ENCODE measurements around the gene DNAH2.

Gene DNAH2

GRCh38 chr17:7824021-7824924 lies 106.7 kb downstream of the DNAH2 start:
- WGBS (ENCODE audit: insufficient coverage), result 94% methylated on average over 6 of the region's 9 CpGs
- H3K9me3 ChIP-seq (ENCODE audit: control extremely low read depth in 1 of 5, control insufficient read depth in 4 of 5, insufficient read depth in 2 of 5, low read depth in 1 of 5, low read length in 4 of 5), result no peaks in the 10 kb centered on the region
- H3K36me3 ChIP-seq (ENCODE audit: control insufficient read depth in 4 of 4, insufficient read depth in 4 of 4, low read length in 3 of 4), result no peaks in the 10 kb centered on the region
- no peak for DNase-seq
- H3K27me3 ChIP-seq (replicated peaks in 2 of 5; ENCODE audit: control insufficient read depth in 4 of 5, insufficient read depth in 5 of 5, low read length in 4 of 5), result peaks cover 0 to 2% (median 0%) of the 10 kb centered on the region in 5 experiments
- POLR2A ChIA-PET, result interaction anchor here (1.3 to 1.8 kb wide), 2 partner anchors 11 to 18 kb away, joined by 6 to 12 read pairs; no protein-coding TSS in a partner anchor
- no peaks in the 10 kb centered on the region for H3K4me1 ChIP-seq (ENCODE audit: control extremely low read depth in 1 of 4, control insufficient read depth in 4 of 4, insufficient read depth in 4 of 4, low read length in 3 of 4)
- H3K27ac ChIP-seq (ENCODE audit: insufficient read depth in 1 of 2, low read depth in 1 of 2, low read length in 2 of 2, poor library complexity in 1 of 2, severe bottlenecking in 2 of 2), result no peak overlapping the region
- H3K4me3 ChIP-seq (ENCODE audit: control insufficient read depth in 1 of 7, extremely low read depth in 1 of 7, insufficient read depth in 4 of 7, low read depth in 2 of 7, low read length in 6 of 7), result no peak overlapping the region
- CTCF ChIA-PET, result interaction anchor here (1.0 to 4.9 kb wide), 18 partner anchors 9 to 169 kb away, joined by 3 to 34 read pairs (median 5); partner anchors contain the start of genes CYB5D1, KDM6B and NAA38

DNA sequence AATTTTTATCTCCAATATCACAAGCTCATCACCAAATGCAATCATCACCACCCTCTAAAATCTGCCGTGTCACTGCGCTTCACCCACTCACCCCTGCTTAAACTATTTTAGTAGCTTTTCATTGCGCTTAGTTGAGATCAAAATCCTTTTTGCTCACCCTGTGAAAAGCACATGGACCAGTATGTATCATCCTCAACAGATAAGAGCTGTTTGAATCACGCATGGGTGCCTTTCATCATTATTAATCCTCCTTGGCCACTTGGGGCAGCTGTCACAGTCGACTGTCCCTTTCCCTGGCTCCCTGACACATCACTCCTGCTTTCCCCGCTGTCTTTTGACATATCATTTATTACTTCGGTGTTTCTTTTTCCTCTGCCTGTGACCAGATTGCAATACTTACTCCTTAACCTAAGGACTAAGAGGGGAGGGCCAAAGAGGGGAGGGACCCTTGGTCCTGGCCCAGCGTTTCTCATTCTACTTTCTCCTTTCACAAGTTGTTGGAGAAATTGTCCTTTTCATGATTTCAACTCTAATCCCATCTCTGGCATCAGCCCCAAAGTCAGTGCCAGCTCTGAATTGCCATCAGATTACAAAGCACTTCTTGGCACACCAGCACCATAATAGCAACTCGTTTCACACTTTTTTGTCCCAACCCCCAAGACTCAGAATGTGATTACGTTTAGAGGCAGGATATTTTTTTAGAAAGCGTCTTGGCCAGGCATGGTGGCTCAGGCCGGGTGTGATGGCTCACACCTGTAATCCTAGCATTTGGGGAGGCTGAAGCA lies 107.9 kb downstream of the DNAH2 start:
- H3K9me3 ChIP-seq (ENCODE audit: control extremely low read depth in 1 of 5, control insufficient read depth in 4 of 5, insufficient read depth in 2 of 5, low read depth in 1 of 5, low read length in 4 of 5), result no peaks in the 10 kb centered on the region
- ChIA-PET CTCF (interaction anchor here (0.9 to 4.9 kb wide), 22 partner anchors 8 to 168 kb away, joined by 3 to 34 read pairs (median 4); partner anchors contain the start of genes CYB5D1, KDM6B and NAA38), POLR2A (interaction anchor here (0.9 to 1.8 kb wide), 3 partner anchors 10 to 31 kb away, joined by 3 to 12 read pairs (median 6); partner anchors contain the start of gene NAA38)
- DNase-seq, result peak in 1 of 3 donors; percentile 15
- no peak overlapping the region for H3K27ac ChIP-seq (ENCODE audit: insufficient read depth in 1 of 2, low read depth in 1 of 2, low read length in 2 of 2, poor library complexity in 1 of 2, severe bottlenecking in 2 of 2)
- H3K4me3 ChIP-seq (ENCODE audit: control insufficient read depth in 1 of 7, extremely low read depth in 1 of 7, insufficient read depth in 4 of 7, low read depth in 2 of 7, low read length in 6 of 7), result no peak overlapping the region
- no peaks in the 10 kb centered on the region for H3K36me3 ChIP-seq (ENCODE audit: control insufficient read depth in 4 of 4, insufficient read depth in 4 of 4, low read length in 3 of 4)
- no peaks in the 10 kb centered on the region for H3K4me1 ChIP-seq (ENCODE audit: control extremely low read depth in 1 of 4, control insufficient read depth in 4 of 4, insufficient read depth in 4 of 4, low read length in 3 of 4)
- H3K27me3 ChIP-seq (replicated peaks in 2 of 5; ENCODE audit: control insufficient read depth in 4 of 5, insufficient read depth in 5 of 5, low read length in 4 of 5), result peaks cover 0 to 2% (median 0%) of the 10 kb centered on the region in 5 experiments
- 69% methylated on average over 8 of the region's 12 CpGs for WGBS (ENCODE audit: insufficient coverage)

- Histone ChIP-seq H3K27me3 (replicated peaks in 2 of 5; ENCODE audit: control insufficient read depth in 4 of 5, insufficient read depth in 5 of 5, low read length in 4 of 5) (no peaks in the 10 kb centered on the region), H3K9me3 (ENCODE audit: control extremely low read depth in 1 of 5, control insufficient read depth in 4 of 5, insufficient read depth in 2 of 5, low read depth in 1 of 5, low read length in 4 of 5) (no peaks in the 10 kb centered on the region), H3K4me1 (ENCODE audit: control extremely low read depth in 1 of 4, control insufficient read depth in 4 of 4, insufficient read depth in 4 of 4, low read length in 3 of 4) (peaks cover 0 to 20% (median 10%) of the 10 kb centered on the region in 4 experiments), H3K36me3 (ENCODE audit: control insufficient read depth in 4 of 4, insufficient read depth in 4 of 4, low read length in 3 of 4) (no peaks in the 10 kb centered on the region), H3K27ac (ENCODE audit: insufficient read depth in 1 of 2, low read depth in 1 of 2, low read length in 2 of 2, poor library complexity in 1 of 2, severe bottlenecking in 2 of 2) (no peak overlapping the region), H3K4me3 (ENCODE audit: control insufficient read depth in 1 of 7, extremely low read depth in 1 of 7, insufficient read depth in 4 of 7, low read depth in 2 of 7, low read length in 6 of 7) (no peak overlapping the region)
- no peak for DNase-seq
- ChIA-PET POLR2A (interaction anchor here (0.6 kb wide), 1 partner anchor 16 kb away, joined by 3 read pairs; no protein-coding TSS in a partner anchor), CTCF (interaction anchor here (1.4 to 5.6 kb wide), 2 partner anchors 6 to 20 kb away, joined by 4 to 34 read pairs; no protein-coding TSS in a partner anchor)
- WGBS (ENCODE audit: insufficient coverage), result 94% methylated on average over 4 of the region's 8 CpGs
Measured at GRCh38 chr17:7830616-7831015, 113.1 kb downstream of the DNAH2 start.

GRCh38 chr17:7831233-7831632 lies 113.7 kb downstream of the DNAH2 start:
- H3K27ac ChIP-seq (ENCODE audit: insufficient read depth in 1 of 2, low read depth in 1 of 2, low read length in 2 of 2, poor library complexity in 1 of 2, severe bottlenecking in 2 of 2), result no peak overlapping the region
- H3K36me3 ChIP-seq (ENCODE audit: control insufficient read depth in 4 of 4, insufficient read depth in 4 of 4, low read length in 3 of 4), result no peaks in the 10 kb centered on the region
- DNase-seq, result no peak
- no peaks in the 10 kb centered on the region for H3K9me3 ChIP-seq (ENCODE audit: control extremely low read depth in 1 of 5, control insufficient read depth in 4 of 5, insufficient read depth in 2 of 5, low read depth in 1 of 5, low read length in 4 of 5)
- H3K4me1 ChIP-seq (ENCODE audit: control extremely low read depth in 1 of 4, control insufficient read depth in 4 of 4, insufficient read depth in 4 of 4, low read length in 3 of 4), result peaks cover 0 to 26% (median 16%) of the 10 kb centered on the region in 4 experiments
- WGBS (ENCODE audit: insufficient coverage), result 92% methylated on average over 7 of the region's 7 CpGs
- POLR2A ChIA-PET, result interaction anchor here (2.7 kb wide), 1 partner anchor 11 kb away, joined by 15 read pairs; no protein-coding TSS in a partner anchor
- CTCF ChIA-PET, result interaction anchor here (0.9 to 5.6 kb wide), 9 partner anchors 7 to 226 kb away, joined by 3 to 34 read pairs (median 4); no protein-coding TSS in a partner anchor
- no peak overlapping the region for H3K4me3 ChIP-seq (ENCODE audit: control insufficient read depth in 1 of 7, extremely low read depth in 1 of 7, insufficient read depth in 4 of 7, low read depth in 2 of 7, low read length in 6 of 7)
- H3K27me3 ChIP-seq (replicated peaks in 2 of 5; ENCODE audit: control insufficient read depth in 4 of 5, insufficient read depth in 5 of 5, low read length in 4 of 5), result no peaks in the 10 kb centered on the region

- no peak for DNase-seq
- Histone ChIP-seq H3K27me3 (replicated peaks in 2 of 5; ENCODE audit: control insufficient read depth in 4 of 5, insufficient read depth in 5 of 5, low read length in 4 of 5) (no peaks in the 10 kb centered on the region), H3K4me1 (ENCODE audit: control extremely low read depth in 1 of 4, control insufficient read depth in 4 of 4, insufficient read depth in 4 of 4, low read length in 3 of 4) (peaks cover 6 to 38% (median 28%) of the 10 kb centered on the region in 4 experiments), H3K27ac (ENCODE audit: insufficient read depth in 1 of 2, low read depth in 1 of 2, low read length in 2 of 2, poor library complexity in 1 of 2, severe bottlenecking in 2 of 2) (no peak overlapping the region), H3K36me3 (ENCODE audit: control insufficient read depth in 4 of 4, insufficient read depth in 4 of 4, low read length in 3 of 4) (no peaks in the 10 kb centered on the region), H3K9me3 (ENCODE audit: control extremely low read depth in 1 of 5, control insufficient read depth in 4 of 5, insufficient read depth in 2 of 5, low read depth in 1 of 5, low read length in 4 of 5) (no peaks in the 10 kb centered on the region), H3K4me3 (ENCODE audit: control insufficient read depth in 1 of 7, extremely low read depth in 1 of 7, insufficient read depth in 4 of 7, low read depth in 2 of 7, low read length in 6 of 7) (no peak overlapping the region)
- 88% methylated on average over 10 of the region's 10 CpGs for WGBS (ENCODE audit: insufficient coverage)
- ChIA-PET POLR2A (interaction anchor here (2.7 to 5.0 kb wide), 2 partner anchors 10 to 18 kb away, joined by 15 to 28 read pairs; no protein-coding TSS in a partner anchor), CTCF (interaction anchor here (1.0 to 5.6 kb wide), 12 partner anchors 8 to 225 kb away, joined by 3 to 34 read pairs (median 11); no protein-coding TSS in a partner anchor)
Measured at GRCh38 chr17:7832431-7832830, 114.9 kb downstream of the DNAH2 start.

DNA sequence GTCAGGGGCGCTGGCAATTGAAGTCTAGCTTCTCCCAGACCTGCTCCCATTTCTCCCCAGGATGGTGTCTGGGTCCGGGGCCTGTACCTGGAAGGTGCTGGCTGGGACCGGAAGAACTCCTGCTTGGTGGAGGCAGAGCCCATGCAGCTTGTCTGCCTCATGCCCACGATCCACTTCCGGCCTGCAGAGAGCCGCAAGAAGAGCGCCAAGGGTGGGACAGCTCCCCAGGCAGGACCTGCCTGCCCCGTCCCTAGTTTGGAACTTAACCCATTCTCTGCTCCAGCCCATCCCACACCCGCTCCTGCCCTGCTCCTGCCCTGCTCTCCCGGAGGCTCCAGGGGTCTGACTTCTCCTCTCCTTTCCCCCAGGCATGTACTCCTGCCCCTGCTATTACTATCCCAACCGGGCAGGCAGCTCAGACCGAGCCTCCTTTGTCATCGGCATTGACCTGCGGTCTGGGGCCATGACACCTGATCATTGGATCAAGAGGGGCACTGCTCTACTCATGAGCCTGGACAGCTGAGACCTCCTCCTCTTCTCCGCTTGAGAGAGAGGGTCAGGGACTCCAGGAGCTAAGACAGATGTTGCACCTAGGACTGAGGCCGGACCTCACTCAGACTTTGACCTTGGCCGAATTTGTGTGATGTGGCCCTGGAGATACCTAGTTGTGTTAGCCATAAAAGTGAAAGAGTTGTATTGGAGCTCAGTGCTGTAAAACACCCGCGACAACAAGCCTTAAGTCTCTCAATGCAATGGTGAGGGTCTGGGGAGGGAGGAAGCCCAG lies 115.7 kb downstream of the DNAH2 start:
- CTCF ChIA-PET, result interaction anchor here (0.6 to 5.6 kb wide), 16 partner anchors 9 to 227 kb away, joined by 3 to 34 read pairs (median 4); no protein-coding TSS in a partner anchor
- peak overlapping the region in 6 of 7 experiments; percentile 70 to 92 (median 84) for H3K4me3 ChIP-seq (ENCODE audit: control insufficient read depth in 1 of 7, extremely low read depth in 1 of 7, insufficient read depth in 4 of 7, low read depth in 2 of 7, low read length in 6 of 7)
- no peak overlapping the region for H3K27ac ChIP-seq (ENCODE audit: insufficient read depth in 1 of 2, low read depth in 1 of 2, low read length in 2 of 2, poor library complexity in 1 of 2, severe bottlenecking in 2 of 2)

More for the DNA sequence above, 115.7 kb downstream of the DNAH2 start:
- H3K9me3 ChIP-seq (ENCODE audit: control extremely low read depth in 1 of 5, control insufficient read depth in 4 of 5, insufficient read depth in 2 of 5, low read depth in 1 of 5, low read length in 4 of 5), result no peaks in the 10 kb centered on the region
- H3K4me1 ChIP-seq (ENCODE audit: control extremely low read depth in 1 of 4, control insufficient read depth in 4 of 4, insufficient read depth in 4 of 4, low read length in 3 of 4), result peaks cover 11 to 43% (median 33%) of the 10 kb centered on the region in 4 experiments
- H3K36me3 ChIP-seq (ENCODE audit: control insufficient read depth in 4 of 4, insufficient read depth in 4 of 4, low read length in 3 of 4), result no peaks in the 10 kb centered on the region
- WGBS (ENCODE audit: insufficient coverage), result 62% methylated on average over 16 of the region's 19 CpGs
- no peaks in the 10 kb centered on the region for H3K27me3 ChIP-seq (replicated peaks in 2 of 5; ENCODE audit: control insufficient read depth in 4 of 5, insufficient read depth in 5 of 5, low read length in 4 of 5)
- POLR2A ChIA-PET, result interaction anchor here (0.7 to 5.0 kb wide), 5 partner anchors 9 to 24 kb away, joined by 3 to 28 read pairs (median 4); partner anchors contain the start of gene NAA38
- no peak for DNase-seq
